K562 (cell line): ENCODE results near the gene PEX13. TPM values are rescaled to one million over a fixed set of nuclear protein-coding genes. Genes with fewer than 3 reads are reported as not detected.

Experiments used
- DACH1 ChIP-seq: fragments of 450-650 bp; IDR thresholded peaks from 2 replicates; pipeline ENCODE4 v1.6.1; 2018; ENCODE audit not compliant: partially characterized antibody
- HDAC3 ChIP-seq: fragments of 450-650 bp; IDR thresholded peaks from 2 replicates; pipeline ENCODE4 v1.6.1; 2018; ENCODE audit warnings: borderline replicate concordance, mild to moderate bottlenecking, moderate library complexity; ENCODE audit not compliant: partially characterized antibody
- JUND ChIP-seq, 2 experiments: IDR thresholded peaks; 2 replicates in 1 of 2; 3 replicates in 1 of 2; pipeline ENCODE4 v1.6.1; 2011; ENCODE audit warnings: borderline replicate concordance in 2 of 2, low read depth in 2 of 2, low read length in 2 of 2, improper control_type of control experiment in 1 of 2, missing biosample characterization in 1 of 2, missing genetic modification characterization in 1 of 2, missing genetic modification reagents in 1 of 2
- TAF1 ChIP-seq: IDR thresholded peaks from 2 replicates; pipeline ENCODE4 v1.6.1; 2011; ENCODE audit warnings: mild to moderate bottlenecking, low read length, moderate library complexity; ENCODE audit not compliant: insufficient read depth, control insufficient read depth, severe bottlenecking; ENCODE audit errors: extremely low read depth
- polyA plus RNA-seq, 8 experiments: library from polyadenylated mRNA; depleted of rRNA in 4 of 8; stranded (reverse) in 5 of 8; unstranded in 3 of 8; fragments of >200 nt; fragmentation: Nextera tagmentation in 2 of 8; fragmentation: Illumina TruSeq in 1 of 8; extraction: Ambion mirVana in 2 of 8; extraction: Trizol in 1 of 8; gene quantifications; 2 replicates each; pipeline versions ENCODE4 v1.2.1 to v1.2.3, GENCODE V29; 2011 to 2014; ENCODE audit warnings: inconsistent platforms in 1 of 8, missing spikeins in 1 of 8
- total RNA-seq, 7 experiments: library from RNA; depleted of rRNA in 6 of 7; stranded (reverse); fragments of >200 nt in 6 of 7; fragmentation: Illumina TruSeq in 2 of 7; extraction: Trizol in 2 of 7; gene quantifications; 2 replicates each; pipeline versions ENCODE4 v1.2.1 to v1.2.3, GENCODE V29; 2011 to 2021; ENCODE audit warnings: low replicate concordance in 1 of 7
- TF ChIP-seq, protein P1 (sequence below): fragments of 450-650 bp; IDR thresholded peaks from 2 replicates; pipeline ENCODE4 v1.6.1; 2016; ENCODE audit warnings: mild to moderate bottlenecking, moderate library complexity
- TF ChIP-seq, protein P2 (sequence below): fragments of 450-650 bp; IDR thresholded peaks from 2 replicates; pipeline ENCODE4 v1.6.1; 2014; ENCODE audit warnings: low read depth, mild to moderate bottlenecking, moderate library complexity, borderline replicate concordance
- TF ChIP-seq, protein P3 (sequence below): sonication (generic); formaldehyde crosslinking; IDR thresholded peaks from 2 replicates; pipeline ENCODE4 v1.8.0; 2022; ENCODE audit warnings: mild to moderate bottlenecking, missing genetic modification reagents

Gene PEX13
- total and polyA plus RNA-seq, 9 of the 15 experiments (the other 6 are each of a cell fraction or from before 2014, with no cell fraction given): 4.0 to 30.4 (median 18.8) TPM

DNA sequence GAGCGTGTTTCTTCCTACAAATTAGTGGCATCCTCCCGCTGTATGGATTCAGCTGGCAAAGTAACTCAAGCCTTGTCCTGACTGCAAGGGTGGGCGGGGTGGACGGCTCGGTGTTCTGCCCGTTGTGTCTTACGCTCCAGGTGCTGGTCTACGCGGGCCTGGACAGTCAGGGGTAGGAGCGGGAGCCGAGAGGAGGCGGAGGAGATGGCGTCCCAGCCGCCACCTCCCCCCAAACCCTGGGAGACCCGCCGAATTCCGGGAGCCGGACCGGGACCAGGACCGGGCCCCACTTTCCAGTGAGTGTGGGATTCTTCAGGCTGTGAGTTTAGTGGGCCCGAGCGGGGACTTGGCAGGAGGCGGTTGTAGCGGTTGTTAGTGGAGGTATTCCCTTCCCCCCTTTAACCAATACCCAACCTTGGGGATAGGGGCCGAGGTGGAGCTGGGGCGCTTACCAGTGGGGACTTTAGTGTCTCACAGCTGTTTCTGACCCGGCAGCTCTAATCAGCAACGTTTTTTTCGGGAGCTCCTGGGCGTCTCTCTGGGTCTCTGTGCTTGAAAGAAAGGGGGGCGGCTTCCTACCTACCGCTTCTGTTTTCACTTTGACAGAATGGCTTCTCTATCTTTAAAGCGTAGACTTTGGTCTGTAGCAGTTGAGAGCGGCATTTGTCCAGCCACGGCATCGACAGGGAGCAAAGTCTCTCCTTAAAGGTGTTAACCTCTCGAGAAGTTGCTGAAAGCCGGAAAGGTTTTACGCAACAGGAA is at the start of gene PEX13, which contains the start of gene PUS10 (continued):
- TF ChIP-seq, protein P1, sequence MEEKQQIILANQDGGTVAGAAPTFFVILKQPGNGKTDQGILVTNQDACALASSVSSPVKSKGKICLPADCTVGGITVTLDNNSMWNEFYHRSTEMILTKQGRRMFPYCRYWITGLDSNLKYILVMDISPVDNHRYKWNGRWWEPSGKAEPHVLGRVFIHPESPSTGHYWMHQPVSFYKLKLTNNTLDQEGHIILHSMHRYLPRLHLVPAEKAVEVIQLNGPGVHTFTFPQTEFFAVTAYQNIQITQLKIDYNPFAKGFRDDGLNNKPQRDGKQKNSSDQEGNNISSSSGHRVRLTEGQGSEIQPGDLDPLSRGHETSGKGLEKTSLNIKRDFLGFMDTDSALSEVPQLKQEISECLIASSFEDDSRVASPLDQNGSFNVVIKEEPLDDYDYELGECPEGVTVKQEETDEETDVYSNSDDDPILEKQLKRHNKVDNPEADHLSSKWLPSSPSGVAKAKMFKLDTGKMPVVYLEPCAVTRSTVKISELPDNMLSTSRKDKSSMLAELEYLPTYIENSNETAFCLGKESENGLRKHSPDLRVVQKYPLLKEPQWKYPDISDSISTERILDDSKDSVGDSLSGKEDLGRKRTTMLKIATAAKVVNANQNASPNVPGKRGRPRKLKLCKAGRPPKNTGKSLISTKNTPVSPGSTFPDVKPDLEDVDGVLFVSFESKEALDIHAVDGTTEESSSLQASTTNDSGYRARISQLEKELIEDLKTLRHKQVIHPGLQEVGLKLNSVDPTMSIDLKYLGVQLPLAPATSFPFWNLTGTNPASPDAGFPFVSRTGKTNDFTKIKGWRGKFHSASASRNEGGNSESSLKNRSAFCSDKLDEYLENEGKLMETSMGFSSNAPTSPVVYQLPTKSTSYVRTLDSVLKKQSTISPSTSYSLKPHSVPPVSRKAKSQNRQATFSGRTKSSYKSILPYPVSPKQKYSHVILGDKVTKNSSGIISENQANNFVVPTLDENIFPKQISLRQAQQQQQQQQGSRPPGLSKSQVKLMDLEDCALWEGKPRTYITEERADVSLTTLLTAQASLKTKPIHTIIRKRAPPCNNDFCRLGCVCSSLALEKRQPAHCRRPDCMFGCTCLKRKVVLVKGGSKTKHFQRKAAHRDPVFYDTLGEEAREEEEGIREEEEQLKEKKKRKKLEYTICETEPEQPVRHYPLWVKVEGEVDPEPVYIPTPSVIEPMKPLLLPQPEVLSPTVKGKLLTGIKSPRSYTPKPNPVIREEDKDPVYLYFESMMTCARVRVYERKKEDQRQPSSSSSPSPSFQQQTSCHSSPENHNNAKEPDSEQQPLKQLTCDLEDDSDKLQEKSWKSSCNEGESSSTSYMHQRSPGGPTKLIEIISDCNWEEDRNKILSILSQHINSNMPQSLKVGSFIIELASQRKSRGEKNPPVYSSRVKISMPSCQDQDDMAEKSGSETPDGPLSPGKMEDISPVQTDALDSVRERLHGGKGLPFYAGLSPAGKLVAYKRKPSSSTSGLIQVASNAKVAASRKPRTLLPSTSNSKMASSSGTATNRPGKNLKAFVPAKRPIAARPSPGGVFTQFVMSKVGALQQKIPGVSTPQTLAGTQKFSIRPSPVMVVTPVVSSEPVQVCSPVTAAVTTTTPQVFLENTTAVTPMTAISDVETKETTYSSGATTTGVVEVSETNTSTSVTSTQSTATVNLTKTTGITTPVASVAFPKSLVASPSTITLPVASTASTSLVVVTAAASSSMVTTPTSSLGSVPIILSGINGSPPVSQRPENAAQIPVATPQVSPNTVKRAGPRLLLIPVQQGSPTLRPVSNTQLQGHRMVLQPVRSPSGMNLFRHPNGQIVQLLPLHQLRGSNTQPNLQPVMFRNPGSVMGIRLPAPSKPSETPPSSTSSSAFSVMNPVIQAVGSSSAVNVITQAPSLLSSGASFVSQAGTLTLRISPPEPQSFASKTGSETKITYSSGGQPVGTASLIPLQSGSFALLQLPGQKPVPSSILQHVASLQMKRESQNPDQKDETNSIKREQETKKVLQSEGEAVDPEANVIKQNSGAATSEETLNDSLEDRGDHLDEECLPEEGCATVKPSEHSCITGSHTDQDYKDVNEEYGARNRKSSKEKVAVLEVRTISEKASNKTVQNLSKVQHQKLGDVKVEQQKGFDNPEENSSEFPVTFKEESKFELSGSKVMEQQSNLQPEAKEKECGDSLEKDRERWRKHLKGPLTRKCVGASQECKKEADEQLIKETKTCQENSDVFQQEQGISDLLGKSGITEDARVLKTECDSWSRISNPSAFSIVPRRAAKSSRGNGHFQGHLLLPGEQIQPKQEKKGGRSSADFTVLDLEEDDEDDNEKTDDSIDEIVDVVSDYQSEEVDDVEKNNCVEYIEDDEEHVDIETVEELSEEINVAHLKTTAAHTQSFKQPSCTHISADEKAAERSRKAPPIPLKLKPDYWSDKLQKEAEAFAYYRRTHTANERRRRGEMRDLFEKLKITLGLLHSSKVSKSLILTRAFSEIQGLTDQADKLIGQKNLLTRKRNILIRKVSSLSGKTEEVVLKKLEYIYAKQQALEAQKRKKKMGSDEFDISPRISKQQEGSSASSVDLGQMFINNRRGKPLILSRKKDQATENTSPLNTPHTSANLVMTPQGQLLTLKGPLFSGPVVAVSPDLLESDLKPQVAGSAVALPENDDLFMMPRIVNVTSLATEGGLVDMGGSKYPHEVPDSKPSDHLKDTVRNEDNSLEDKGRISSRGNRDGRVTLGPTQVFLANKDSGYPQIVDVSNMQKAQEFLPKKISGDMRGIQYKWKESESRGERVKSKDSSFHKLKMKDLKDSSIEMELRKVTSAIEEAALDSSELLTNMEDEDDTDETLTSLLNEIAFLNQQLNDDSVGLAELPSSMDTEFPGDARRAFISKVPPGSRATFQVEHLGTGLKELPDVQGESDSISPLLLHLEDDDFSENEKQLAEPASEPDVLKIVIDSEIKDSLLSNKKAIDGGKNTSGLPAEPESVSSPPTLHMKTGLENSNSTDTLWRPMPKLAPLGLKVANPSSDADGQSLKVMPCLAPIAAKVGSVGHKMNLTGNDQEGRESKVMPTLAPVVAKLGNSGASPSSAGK: no peak
- TF ChIP-seq DACH1 (peak; percentile 37), HDAC3 (no peak), JUND (IDR thresholded peaks at IDR 0.05; ENCODE audit: borderline replicate concordance, low read depth, low read length) (peak; percentile 6; the same call in 1 of the 2 replicates), JUND (tag; IDR thresholded peaks at IDR 0.05; ENCODE audit: borderline replicate concordance, low read depth, low read length) (no peak; the same call in 1 of the 3 replicates), TAF1 (peak; percentile 77)
- TF ChIP-seq, protein P2, sequence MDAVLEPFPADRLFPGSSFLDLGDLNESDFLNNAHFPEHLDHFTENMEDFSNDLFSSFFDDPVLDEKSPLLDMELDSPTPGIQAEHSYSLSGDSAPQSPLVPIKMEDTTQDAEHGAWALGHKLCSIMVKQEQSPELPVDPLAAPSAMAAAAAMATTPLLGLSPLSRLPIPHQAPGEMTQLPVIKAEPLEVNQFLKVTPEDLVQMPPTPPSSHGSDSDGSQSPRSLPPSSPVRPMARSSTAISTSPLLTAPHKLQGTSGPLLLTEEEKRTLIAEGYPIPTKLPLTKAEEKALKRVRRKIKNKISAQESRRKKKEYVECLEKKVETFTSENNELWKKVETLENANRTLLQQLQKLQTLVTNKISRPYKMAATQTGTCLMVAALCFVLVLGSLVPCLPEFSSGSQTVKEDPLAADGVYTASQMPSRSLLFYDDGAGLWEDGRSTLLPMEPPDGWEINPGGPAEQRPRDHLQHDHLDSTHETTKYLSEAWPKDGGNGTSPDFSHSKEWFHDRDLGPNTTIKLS: no peak
- TF ChIP-seq, protein P3, sequence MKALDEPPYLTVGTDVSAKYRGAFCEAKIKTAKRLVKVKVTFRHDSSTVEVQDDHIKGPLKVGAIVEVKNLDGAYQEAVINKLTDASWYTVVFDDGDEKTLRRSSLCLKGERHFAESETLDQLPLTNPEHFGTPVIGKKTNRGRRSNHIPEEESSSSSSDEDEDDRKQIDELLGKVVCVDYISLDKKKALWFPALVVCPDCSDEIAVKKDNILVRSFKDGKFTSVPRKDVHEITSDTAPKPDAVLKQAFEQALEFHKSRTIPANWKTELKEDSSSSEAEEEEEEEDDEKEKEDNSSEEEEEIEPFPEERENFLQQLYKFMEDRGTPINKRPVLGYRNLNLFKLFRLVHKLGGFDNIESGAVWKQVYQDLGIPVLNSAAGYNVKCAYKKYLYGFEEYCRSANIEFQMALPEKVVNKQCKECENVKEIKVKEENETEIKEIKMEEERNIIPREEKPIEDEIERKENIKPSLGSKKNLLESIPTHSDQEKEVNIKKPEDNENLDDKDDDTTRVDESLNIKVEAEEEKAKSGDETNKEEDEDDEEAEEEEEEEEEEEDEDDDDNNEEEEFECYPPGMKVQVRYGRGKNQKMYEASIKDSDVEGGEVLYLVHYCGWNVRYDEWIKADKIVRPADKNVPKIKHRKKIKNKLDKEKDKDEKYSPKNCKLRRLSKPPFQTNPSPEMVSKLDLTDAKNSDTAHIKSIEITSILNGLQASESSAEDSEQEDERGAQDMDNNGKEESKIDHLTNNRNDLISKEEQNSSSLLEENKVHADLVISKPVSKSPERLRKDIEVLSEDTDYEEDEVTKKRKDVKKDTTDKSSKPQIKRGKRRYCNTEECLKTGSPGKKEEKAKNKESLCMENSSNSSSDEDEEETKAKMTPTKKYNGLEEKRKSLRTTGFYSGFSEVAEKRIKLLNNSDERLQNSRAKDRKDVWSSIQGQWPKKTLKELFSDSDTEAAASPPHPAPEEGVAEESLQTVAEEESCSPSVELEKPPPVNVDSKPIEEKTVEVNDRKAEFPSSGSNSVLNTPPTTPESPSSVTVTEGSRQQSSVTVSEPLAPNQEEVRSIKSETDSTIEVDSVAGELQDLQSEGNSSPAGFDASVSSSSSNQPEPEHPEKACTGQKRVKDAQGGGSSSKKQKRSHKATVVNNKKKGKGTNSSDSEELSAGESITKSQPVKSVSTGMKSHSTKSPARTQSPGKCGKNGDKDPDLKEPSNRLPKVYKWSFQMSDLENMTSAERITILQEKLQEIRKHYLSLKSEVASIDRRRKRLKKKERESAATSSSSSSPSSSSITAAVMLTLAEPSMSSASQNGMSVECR: peak; percentile 83; the same call in 1 of the 2 replicates
